H9 (cell line): ENCODE data around the gene CCDC78. TPM values are rescaled to one million over a fixed set of nuclear protein-coding genes. Genes with fewer than 3 reads are reported as not detected.
A peak's percentile ranks its signal among the peaks of the same experiment; 100 is the strongest.
"Not testable (repeated sequence)": the region's sequence is repeated elsewhere in the genome, so short reads cannot be mapped to it uniquely, and the experiment has no call there.

Experiments
- DNase-seq: peaks from one replicate; pipeline ENCODE4 v3.0.0-alpha.2; 2017
- H2AFZ ChIP-seq: one replicate; pipeline ENCODE4 v1.6.1; 2013; ENCODE audit warnings: mild to moderate bottlenecking, low read length, control low read depth, moderate library complexity
- H2AK5ac ChIP-seq: 2 replicates; pipeline ENCODE4 v1.6.1; 2013; ENCODE audit warnings: low read length, control low read depth, mixed read lengths; ENCODE audit not compliant: insufficient read length
- H2BK120ac ChIP-seq: one replicate; pipeline ENCODE4 v1.6.1; 2013; ENCODE audit warnings: low read depth, mild to moderate bottlenecking, low read length, control low read depth, inconsistent platforms; ENCODE audit not compliant: poor library complexity, severe bottlenecking
- H2BK12ac ChIP-seq: 2 replicates; pipeline ENCODE4 v1.6.1; 2013; ENCODE audit warnings: low read length, control low read depth, mixed read lengths, low read depth; ENCODE audit not compliant: insufficient read length
- H2BK15ac ChIP-seq: 2 replicates; pipeline ENCODE4 v1.6.1; 2013; ENCODE audit warnings: low read depth, low read length, control low read depth
- H2BK20ac ChIP-seq: one replicate; pipeline ENCODE4 v1.6.1; 2013; ENCODE audit warnings: low read depth, mild to moderate bottlenecking, low read length, control low read depth, inconsistent platforms; ENCODE audit not compliant: poor library complexity, severe bottlenecking
- H2BK5ac ChIP-seq: 2 replicates; pipeline ENCODE4 v1.6.1; 2013; ENCODE audit warnings: low read length, control low read depth, mixed read lengths; ENCODE audit not compliant: insufficient read length
- H3K14ac ChIP-seq: 2 replicates; pipeline ENCODE4 v1.6.1; 2013; ENCODE audit warnings: low read length, control low read depth; ENCODE audit not compliant: insufficient read depth
- H3K18ac ChIP-seq: 2 replicates; pipeline ENCODE4 v1.6.1; 2013; ENCODE audit warnings: low read depth, mild to moderate bottlenecking, mixed read lengths, low read length, control low read depth; ENCODE audit not compliant: insufficient read length
- H3K23ac ChIP-seq: 2 replicates; pipeline ENCODE4 v1.6.1; 2013; ENCODE audit warnings: low read length, control low read depth, mixed read lengths, low read depth; ENCODE audit not compliant: insufficient read length
- H3K23me2 ChIP-seq: 2 replicates; pipeline ENCODE4 v1.6.1; 2013; ENCODE audit warnings: low read depth, mild to moderate bottlenecking, mixed read lengths, low read length, control low read depth; ENCODE audit not compliant: insufficient read length, poor library complexity, severe bottlenecking
- H3K27ac ChIP-seq: 2 replicates; pipeline ENCODE4 v1.5.1; 2013; ENCODE audit warnings: low read length, control low read depth, mixed read lengths, low read depth; ENCODE audit not compliant: insufficient read length
- H3K27me3 ChIP-seq: 2 replicates; pipeline ENCODE4 v1.6.1; 2013; ENCODE audit warnings: low read length, control low read depth, inconsistent platforms; ENCODE audit not compliant: insufficient read depth
- H3K4ac ChIP-seq: 2 replicates; pipeline ENCODE4 v1.6.1; 2013; ENCODE audit warnings: low read depth, mild to moderate bottlenecking, control low read depth, inconsistent platforms, low read length, moderate library complexity
- H3K4me1 ChIP-seq: 2 replicates; pipeline ENCODE4 v1.6.1; 2013; ENCODE audit warnings: low read length, control low read depth, inconsistent platforms; ENCODE audit not compliant: insufficient read depth
- H3K4me2 ChIP-seq: 2 replicates; pipeline ENCODE4 v1.6.1; 2013; ENCODE audit warnings: low read length, control low read depth, mixed read lengths; ENCODE audit not compliant: insufficient read length, insufficient read depth
- H3K56ac ChIP-seq: 2 replicates; pipeline ENCODE4 v1.6.1; 2013; ENCODE audit warnings: low read depth, mild to moderate bottlenecking, mixed read lengths, low read length, control low read depth; ENCODE audit not compliant: insufficient read length
- H3K79me1 ChIP-seq: 2 replicates; pipeline ENCODE4 v1.6.1; 2013; ENCODE audit warnings: low read depth, mild to moderate bottlenecking, moderate library complexity, low read length, control low read depth, inconsistent platforms; ENCODE audit not compliant: insufficient read depth, poor library complexity, severe bottlenecking
- H3K79me2 ChIP-seq: 2 replicates; pipeline ENCODE4 v1.6.1; 2013; ENCODE audit warnings: low read length, control low read depth, inconsistent platforms; ENCODE audit not compliant: insufficient read depth
- H3K9ac ChIP-seq: 2 replicates; pipeline ENCODE4 v1.6.1; 2013; ENCODE audit warnings: low read length, control low read depth, mixed read lengths; ENCODE audit not compliant: insufficient read length; ENCODE audit errors: extremely low read depth
- H3K9me3 ChIP-seq: one replicate; pipeline ENCODE4 v1.6.1; 2013; ENCODE audit warnings: low read depth, low read length, inconsistent platforms; ENCODE audit not compliant: control insufficient read depth
- H3T11ph ChIP-seq: one replicate; pipeline ENCODE4 v1.6.1; 2013; ENCODE audit warnings: mild to moderate bottlenecking, low read length, control low read depth, inconsistent platforms
- H4K20me1 ChIP-seq: one replicate; pipeline ENCODE4 v1.6.1; 2013; ENCODE audit not compliant: control insufficient read depth, insufficient read length, insufficient read depth
- H4K5ac ChIP-seq: 2 replicates; pipeline ENCODE4 v1.6.1; 2013; ENCODE audit warnings: low read depth, mild to moderate bottlenecking, mixed read lengths, low read length, control low read depth; ENCODE audit not compliant: insufficient read length
- H4K8ac ChIP-seq: replicated peaks from 2 replicates; pipeline ENCODE4 v1.6.1; 2013; ENCODE audit warnings: low read length, control low read depth, mixed read lengths, low read depth; ENCODE audit not compliant: insufficient read length
- H4K91ac ChIP-seq: 2 replicates; pipeline ENCODE4 v1.6.1; 2013; ENCODE audit warnings: low read depth, mild to moderate bottlenecking, moderate library complexity, mixed read lengths, low read length, control low read depth; ENCODE audit not compliant: insufficient read length
- H3K27ac Mint-ChIP-seq, 3 experiments: 2 replicates in 2 of 3; 3 replicates in 1 of 3; pipeline ENCODE4 v1.8.0; 2020 to 2021; ENCODE audit warnings: mixed read lengths in 3 of 3, mild to moderate bottlenecking in 1 of 3, moderate library complexity in 1 of 3
- H3K27me3 Mint-ChIP-seq: 2 replicates; pipeline ENCODE4 v1.8.0; 2021; ENCODE audit warnings: low read depth, mild to moderate bottlenecking, moderate library complexity, mixed read lengths
- H3K36me3 Mint-ChIP-seq, 3 experiments: 2 replicates in 2 of 3; 3 replicates in 1 of 3; pipeline ENCODE4 v1.8.0; 2020 to 2021; ENCODE audit warnings: low read depth in 3 of 3, mixed read lengths in 3 of 3; ENCODE audit not compliant: insufficient read depth in 1 of 3
- H3K4me1 Mint-ChIP-seq, 2 experiments: 2 replicates each; pipeline ENCODE4 v1.8.0; 2020; ENCODE audit warnings: mixed read lengths in 2 of 2
- H3K4me3 Mint-ChIP-seq, 2 experiments: 2 replicates in 1 of 2; 3 replicates in 1 of 2; pipeline ENCODE4 v1.8.0; 2020 to 2021; ENCODE audit warnings: mild to moderate bottlenecking in 2 of 2, mixed read lengths in 2 of 2, moderate library complexity in 1 of 2
- H3K9me3 Mint-ChIP-seq, 2 experiments: 2 replicates in 1 of 2; 3 replicates in 1 of 2; pipeline ENCODE4 v1.8.0; 2020; ENCODE audit warnings: mild to moderate bottlenecking in 2 of 2, mixed read lengths in 2 of 2, moderate library complexity in 1 of 2
- WGBS: extraction: QIAGEN DNeasy Blood & Tissue Kit; methylation state at CpG from one replicate; pipeline ENCODE4 v1.1.7; 2013; ENCODE audit warnings: missing lambda C conversion rate, low lambda C conversion rate, mixed read lengths; ENCODE audit not compliant: insufficient read length; ENCODE audit errors: extremely low coverage; 5-methylcytosine and 5-hydroxymethylcytosine counted together
- total RNA-seq: library from RNA; stranded (reverse); gene quantifications from 2 replicates; pipeline ENCODE4 v1.2.1, GENCODE V29; 2021
- TF ChIP-seq, protein P1 (sequence below): fragments of 200-600 bp; sonication (generic); conservative IDR thresholded peaks from 3 replicates; pipeline ENCODE4 v1.8.0; 2021; ENCODE audit warnings: antibody characterized with exemption, mild to moderate bottlenecking

Gene CCDC78
- total RNA-seq, 1 experiment from 2014 or later: 12.1 TPM

DNA sequence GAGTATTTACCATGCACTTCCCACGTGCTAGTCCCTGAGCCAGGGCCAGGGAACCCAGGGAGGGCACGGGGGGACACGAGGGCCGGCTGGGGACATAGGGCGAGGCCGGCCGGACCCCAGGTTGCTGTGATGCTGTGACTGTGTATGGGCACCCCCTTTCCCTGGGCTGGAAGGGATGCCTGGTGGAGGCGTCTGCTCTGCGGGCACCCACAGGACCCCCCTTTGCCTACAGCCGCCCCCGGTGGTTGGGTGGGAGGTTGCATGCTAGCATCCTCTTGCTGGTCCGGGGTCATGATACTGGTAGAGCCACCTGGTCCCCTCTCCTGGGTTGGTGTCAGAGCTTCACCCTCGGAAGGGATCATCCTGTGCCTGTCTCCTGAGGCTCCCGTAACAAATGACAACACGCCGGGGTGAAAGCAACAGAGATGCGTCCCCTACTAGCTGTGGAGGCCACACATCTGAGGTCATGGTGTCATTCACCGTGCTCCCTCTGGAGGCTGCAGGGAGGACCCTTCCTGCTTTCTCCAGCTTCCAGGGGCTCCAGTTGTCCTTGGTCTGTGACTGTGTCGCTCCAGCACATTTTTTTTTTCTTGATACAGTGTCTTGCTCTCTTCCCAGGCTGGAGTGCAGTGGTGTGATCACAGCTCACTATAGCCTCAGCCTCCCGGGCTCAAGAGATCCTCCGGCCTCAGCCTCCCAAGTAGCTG, 17.7 kb upstream of the CCDC78 start:
- Histone ChIP-seq H3K4me1 (peaks cover 2% of the 10 kb centered on the region; the same call in 1 of the 2 replicates), H3K23ac (no peak overlapping the region), H4K8ac (no peak overlapping the region), H3K56ac (no peak overlapping the region), H2BK20ac (no peak overlapping the region), H3K79me1 (no peaks in the 10 kb centered on the region), H3K4me2 (no peak overlapping the region), H2BK120ac (no peak overlapping the region), H3K23me2 (peaks cover 10% of the 10 kb centered on the region), H3K27me3 (no peaks in the 10 kb centered on the region), H3K79me2 (no peaks in the 10 kb centered on the region), H3K4ac (no peak overlapping the region), H4K20me1 (no peaks in the 10 kb centered on the region), H3K14ac (no peak overlapping the region), H3K18ac (no peak overlapping the region), H3K9me3 (no peaks in the 10 kb centered on the region), H2BK15ac (no peak overlapping the region), H2AFZ (no peak overlapping the region), H3K9ac (no peak overlapping the region), H4K91ac (no peak overlapping the region), H2BK5ac (no peak overlapping the region), H3K27ac (no peak overlapping the region), H2AK5ac (no peak overlapping the region), H2BK12ac (no peak overlapping the region), H4K5ac (no peak overlapping the region), H3T11ph (no peak overlapping the region)
- TF ChIP-seq, protein P1, sequence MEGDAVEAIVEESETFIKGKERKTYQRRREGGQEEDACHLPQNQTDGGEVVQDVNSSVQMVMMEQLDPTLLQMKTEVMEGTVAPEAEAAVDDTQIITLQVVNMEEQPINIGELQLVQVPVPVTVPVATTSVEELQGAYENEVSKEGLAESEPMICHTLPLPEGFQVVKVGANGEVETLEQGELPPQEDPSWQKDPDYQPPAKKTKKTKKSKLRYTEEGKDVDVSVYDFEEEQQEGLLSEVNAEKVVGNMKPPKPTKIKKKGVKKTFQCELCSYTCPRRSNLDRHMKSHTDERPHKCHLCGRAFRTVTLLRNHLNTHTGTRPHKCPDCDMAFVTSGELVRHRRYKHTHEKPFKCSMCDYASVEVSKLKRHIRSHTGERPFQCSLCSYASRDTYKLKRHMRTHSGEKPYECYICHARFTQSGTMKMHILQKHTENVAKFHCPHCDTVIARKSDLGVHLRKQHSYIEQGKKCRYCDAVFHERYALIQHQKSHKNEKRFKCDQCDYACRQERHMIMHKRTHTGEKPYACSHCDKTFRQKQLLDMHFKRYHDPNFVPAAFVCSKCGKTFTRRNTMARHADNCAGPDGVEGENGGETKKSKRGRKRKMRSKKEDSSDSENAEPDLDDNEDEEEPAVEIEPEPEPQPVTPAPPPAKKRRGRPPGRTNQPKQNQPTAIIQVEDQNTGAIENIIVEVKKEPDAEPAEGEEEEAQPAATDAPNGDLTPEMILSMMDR: peak; percentile 62
- Mint-ChIP-seq H3K36me3 (peaks cover 0 to 5% (median 0%) of the 10 kb centered on the region in 3 experiments; a peak in 1 of 7 replicates), H3K27ac (no peak overlapping the region), H3K4me1 (peaks cover 5 to 7% of the 10 kb centered on the region in 2 experiments), H3K9me3 (no peaks in the 10 kb centered on the region), H3K4me3 (no peak overlapping the region; a peak in 1 of 5 replicates), H3K27me3 (no peaks in the 10 kb centered on the region)
- no CpG with 5 or more reads among the region's 21 CpGs for WGBS
- no peak for DNase-seq

DNA sequence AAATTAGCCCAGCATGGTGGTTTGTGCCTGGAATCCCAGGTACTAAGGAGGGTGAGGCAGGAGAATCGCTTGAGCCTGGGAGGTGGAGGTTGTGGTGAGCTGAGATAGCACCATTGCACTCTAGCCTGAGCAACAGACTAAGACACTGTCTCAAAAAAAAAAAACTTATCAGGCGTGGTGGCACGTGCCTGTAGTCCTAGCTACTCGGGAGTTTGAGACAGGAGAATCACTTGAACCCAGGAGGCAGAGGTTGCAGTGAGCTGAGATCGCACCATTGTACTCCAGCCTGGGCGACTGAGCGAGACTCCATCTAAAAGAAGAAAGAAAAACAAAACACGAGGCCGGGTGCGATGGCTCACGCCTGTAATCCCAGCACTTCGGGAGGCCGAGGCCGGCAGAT, 16.7 kb upstream of the CCDC78 start:
- not testable (repeated sequence) for H3K79me2 ChIP-seq, H3T11ph ChIP-seq, H4K20me1 ChIP-seq, H3K4me1 ChIP-seq, H3K56ac ChIP-seq, H3K4me3 Mint-ChIP-seq, H2BK12ac ChIP-seq, H4K5ac ChIP-seq, H3K14ac ChIP-seq, H2BK20ac ChIP-seq, H3K4me1 Mint-ChIP-seq, H3K9me3 ChIP-seq, H4K91ac ChIP-seq, H3K27me3 ChIP-seq, H3K27ac Mint-ChIP-seq, H2AFZ ChIP-seq, H2BK5ac ChIP-seq, H3K4me2 ChIP-seq, H3K27ac ChIP-seq, H3K79me1 ChIP-seq, H2BK15ac ChIP-seq, H3K23me2 ChIP-seq, H3K4ac ChIP-seq, H3K9ac ChIP-seq, H2AK5ac ChIP-seq, H3K9me3 Mint-ChIP-seq, H2BK120ac ChIP-seq, H3K23ac ChIP-seq, DNase-seq, H3K36me3 Mint-ChIP-seq, H4K8ac ChIP-seq, H3K18ac ChIP-seq, H3K27me3 Mint-ChIP-seq
- no CpG with 5 or more reads among the region's 14 CpGs for whole genome bisulfite sequencing
